ENCODE measurements around the gene GPD1. TPM values are rescaled to one million over a fixed set of nuclear protein-coding genes. Genes with fewer than 3 reads are reported as not detected.
A peak's percentile ranks its signal among the peaks of the same experiment; 100 is the strongest.

Gene GPD1
- total RNA-seq, 2 experiments from 2014 or later = 0.36 to 0.47 TPM

DNA sequence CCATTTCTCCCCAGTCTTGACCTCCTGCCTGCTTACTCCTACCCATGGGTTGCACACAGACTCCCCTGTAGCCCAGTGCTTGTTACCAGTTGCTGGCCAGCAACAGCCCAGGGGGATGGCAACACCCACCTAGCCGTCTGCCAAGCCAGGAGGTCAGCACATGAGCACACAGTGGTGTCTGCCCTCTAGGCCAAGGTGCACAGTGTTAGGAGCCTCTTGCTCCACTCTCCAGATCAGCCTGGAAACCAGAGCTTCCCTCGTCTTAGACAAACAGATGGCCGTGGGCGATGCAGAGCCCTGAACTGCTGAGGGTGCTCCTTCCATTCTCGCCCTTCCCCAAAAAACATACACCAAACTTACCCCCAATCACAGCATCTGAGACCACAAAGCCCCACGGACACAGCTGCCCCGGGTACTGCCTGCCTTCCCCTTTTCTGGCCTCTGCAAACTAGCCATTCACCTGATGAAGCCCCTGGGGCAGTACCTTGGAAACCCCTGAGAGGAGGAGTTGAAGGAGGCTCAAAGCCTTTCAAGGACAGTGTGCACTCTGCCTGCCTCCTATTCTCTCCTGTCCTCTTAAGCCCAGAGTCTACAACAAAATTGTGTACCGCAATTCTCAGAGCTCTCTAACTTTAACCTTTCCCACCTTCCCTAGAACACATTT is 1.0 kb upstream of the GPD1 start:
- H3K27ac Mint-ChIP-seq = no peak overlapping the region
- no peak for DNase-seq
- CTCF ChIA-PET = interaction anchor here (1.3 to 4.0 kb wide), 4 partner anchors 8 to 212 kb away, joined by 3 to 24 read pairs (median 8); partner anchors contain the start of gene COX14
- peaks cover 6% of the 10 kb centered on the region for H3K36me3 Mint-ChIP-seq (ENCODE audit: low read depth)
- peaks cover 2% of the 10 kb centered on the region for H3K4me1 Mint-ChIP-seq (ENCODE audit: low read depth)
- H3K9me3 Mint-ChIP-seq = no peaks in the 10 kb centered on the region
- H3K27me3 Mint-ChIP-seq (ENCODE audit: low read depth) = no peaks in the 10 kb centered on the region
- no peak overlapping the region for H3K4me3 Mint-ChIP-seq
- intact Hi-C loops (cut with micrococcal nuclease) = no loop called here

DNA sequence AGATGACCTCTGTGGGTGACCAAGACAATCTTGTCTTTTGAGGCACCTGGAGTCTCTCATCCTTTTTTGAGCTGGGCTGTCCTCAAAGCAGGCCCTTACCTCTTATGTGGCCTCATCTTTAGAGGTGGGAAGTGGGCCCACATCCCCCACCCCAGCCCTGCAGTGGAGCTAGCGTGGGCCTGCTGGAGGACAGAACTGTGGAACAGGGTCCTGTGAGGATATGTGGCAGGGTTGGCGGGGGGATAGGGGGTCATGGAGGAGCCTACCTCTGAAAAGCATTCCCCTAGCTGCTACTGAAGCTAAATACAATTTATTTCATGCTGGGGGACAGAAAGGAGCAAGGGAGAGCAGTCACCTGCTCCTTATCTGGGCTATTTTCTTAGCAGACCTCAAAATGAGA is 457 bp upstream of the GPD1 start:
- no peak overlapping the region for H3K4me3 Mint-ChIP-seq
- no peak overlapping the region for H3K27ac Mint-ChIP-seq
- no peak for DNase-seq
- no peaks in the 10 kb centered on the region for H3K9me3 Mint-ChIP-seq
- H3K4me1 Mint-ChIP-seq (ENCODE audit: low read depth) = peaks cover 2% of the 10 kb centered on the region
- H3K36me3 Mint-ChIP-seq (ENCODE audit: low read depth) = peaks cover 3% of the 10 kb centered on the region
- no peaks in the 10 kb centered on the region for H3K27me3 Mint-ChIP-seq (ENCODE audit: low read depth)
- intact Hi-C loops (cut with micrococcal nuclease) = no loop called here
- CTCF ChIA-PET = interaction anchor here (0.8 to 4.0 kb wide), 6 partner anchors 8 to 211 kb away, joined by 3 to 24 read pairs (median 6); partner anchors contain the start of gene COX14

DNA sequence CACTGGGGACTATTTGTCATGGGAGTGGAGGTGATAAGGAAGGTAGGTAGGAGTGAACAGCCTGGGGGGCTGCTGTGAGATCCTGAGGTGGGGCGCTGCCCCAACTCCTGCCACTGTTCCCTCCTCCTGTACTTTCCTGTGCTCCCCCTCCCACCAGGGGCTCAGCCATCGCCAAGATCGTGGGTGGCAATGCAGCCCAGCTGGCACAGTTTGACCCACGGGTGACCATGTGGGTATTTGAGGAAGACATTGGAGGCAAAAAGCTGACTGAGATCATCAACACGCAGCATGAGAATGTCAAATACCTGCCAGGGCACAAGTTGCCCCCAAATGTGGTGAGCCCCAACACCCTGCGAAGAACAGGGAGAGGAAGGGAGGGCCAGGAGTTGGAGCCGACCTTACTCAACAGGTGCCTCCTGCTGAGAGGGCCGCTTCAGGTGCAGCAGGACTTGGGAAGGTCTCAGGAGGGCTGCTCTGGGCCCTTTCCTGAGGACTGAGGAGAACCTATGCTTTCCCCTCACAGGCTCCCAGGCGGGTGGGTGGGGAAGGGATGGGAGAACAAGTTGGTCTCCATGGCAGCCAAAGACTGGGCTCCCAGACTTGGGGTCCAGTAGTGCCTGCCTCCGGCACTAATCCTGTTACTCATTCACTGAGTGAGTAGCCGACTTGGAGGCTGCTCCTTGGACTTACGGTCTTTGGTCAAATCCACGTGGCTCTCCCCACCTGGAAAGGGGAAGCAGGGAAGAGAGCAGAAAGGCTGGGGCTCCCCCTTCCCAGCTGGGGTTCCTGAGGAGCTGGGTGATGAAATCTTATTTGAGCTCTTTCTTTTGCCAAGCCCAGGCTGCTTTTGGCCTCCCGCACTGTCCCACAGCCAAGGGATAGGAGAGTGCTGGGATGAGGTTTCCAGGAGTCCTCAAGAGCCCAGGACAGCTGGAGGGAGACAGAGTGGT is 884 bp downstream of the GPD1 start:
- Mint-ChIP-seq H3K27me3 (ENCODE audit: low read depth) (no peaks in the 10 kb centered on the region), H3K9me3 (no peaks in the 10 kb centered on the region), H3K36me3 (ENCODE audit: low read depth) (no peaks in the 10 kb centered on the region), H3K4me3 (no peak overlapping the region), H3K4me1 (ENCODE audit: low read depth) (peaks cover 2% of the 10 kb centered on the region), H3K27ac (no peak overlapping the region)
- intact Hi-C loops (cut with micrococcal nuclease) = no loop called here
- no peak for DNase-seq
- CTCF ChIA-PET = interaction anchor here (0.8 to 2.1 kb wide), 5 partner anchors 16 to 210 kb away, joined by 3 to 8 read pairs (median 5); no protein-coding TSS in a partner anchor

DNA sequence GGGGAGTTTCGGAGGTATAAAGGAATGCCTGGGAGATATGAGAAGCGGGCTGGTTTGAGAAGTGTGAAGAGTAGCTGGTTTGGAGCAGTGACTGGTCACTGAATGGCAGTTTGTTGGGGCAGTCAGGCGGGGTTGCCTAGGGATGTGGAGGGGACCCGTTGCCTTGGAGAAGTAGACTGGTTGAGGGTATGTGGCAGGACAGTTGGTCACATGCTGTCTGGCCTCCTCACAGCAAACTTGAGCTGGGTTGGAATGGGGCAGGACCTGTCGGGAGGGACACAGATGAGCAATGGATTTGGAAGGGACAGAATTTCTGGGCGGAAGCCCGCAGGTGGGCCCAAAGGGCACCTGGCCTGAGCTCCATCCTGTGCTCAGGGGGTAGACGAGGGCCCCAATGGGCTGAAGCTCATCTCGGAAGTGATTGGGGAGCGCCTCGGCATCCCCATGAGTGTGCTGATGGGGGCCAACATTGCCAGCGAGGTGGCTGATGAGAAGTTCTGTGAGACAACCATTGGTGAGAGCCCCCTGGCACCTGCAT is 2.2 kb downstream of the GPD1 start:
- CTCF ChIA-PET = no interaction called here
- H3K4me3 Mint-ChIP-seq = no peak overlapping the region
- H3K9me3 Mint-ChIP-seq = no peaks in the 10 kb centered on the region
- DNase-seq = no peak
- no peak overlapping the region for H3K27ac Mint-ChIP-seq
- intact Hi-C loops (cut with micrococcal nuclease) = no loop called here
- H3K4me1 Mint-ChIP-seq (ENCODE audit: low read depth) = peaks cover 9% of the 10 kb centered on the region
- H3K36me3 Mint-ChIP-seq (ENCODE audit: low read depth) = no peaks in the 10 kb centered on the region
- no peaks in the 10 kb centered on the region for H3K27me3 Mint-ChIP-seq (ENCODE audit: low read depth)

DNA sequence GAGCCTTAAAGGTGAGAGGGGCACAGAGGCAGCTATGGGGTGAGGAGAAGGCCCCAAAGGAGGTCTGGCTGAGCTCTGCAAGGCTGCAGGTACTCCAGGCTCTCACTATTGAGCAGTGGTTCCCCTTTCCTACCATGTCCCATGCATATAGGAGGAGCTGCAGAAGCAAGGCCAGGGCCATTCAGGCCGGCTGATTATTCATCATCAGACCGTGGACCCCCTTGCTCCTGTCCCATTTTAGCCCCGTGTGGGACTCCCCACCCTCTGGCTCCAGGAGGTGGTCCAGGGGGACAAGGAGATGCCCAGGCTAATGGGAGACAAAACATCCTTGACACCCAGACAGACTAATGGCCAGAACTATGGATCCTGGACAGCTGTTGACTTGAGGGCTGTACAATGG is 3.1 kb downstream of the GPD1 start:
- intact Hi-C loops (cut with micrococcal nuclease) = no loop called here
- no peak overlapping the region for H3K27ac Mint-ChIP-seq

DNA sequence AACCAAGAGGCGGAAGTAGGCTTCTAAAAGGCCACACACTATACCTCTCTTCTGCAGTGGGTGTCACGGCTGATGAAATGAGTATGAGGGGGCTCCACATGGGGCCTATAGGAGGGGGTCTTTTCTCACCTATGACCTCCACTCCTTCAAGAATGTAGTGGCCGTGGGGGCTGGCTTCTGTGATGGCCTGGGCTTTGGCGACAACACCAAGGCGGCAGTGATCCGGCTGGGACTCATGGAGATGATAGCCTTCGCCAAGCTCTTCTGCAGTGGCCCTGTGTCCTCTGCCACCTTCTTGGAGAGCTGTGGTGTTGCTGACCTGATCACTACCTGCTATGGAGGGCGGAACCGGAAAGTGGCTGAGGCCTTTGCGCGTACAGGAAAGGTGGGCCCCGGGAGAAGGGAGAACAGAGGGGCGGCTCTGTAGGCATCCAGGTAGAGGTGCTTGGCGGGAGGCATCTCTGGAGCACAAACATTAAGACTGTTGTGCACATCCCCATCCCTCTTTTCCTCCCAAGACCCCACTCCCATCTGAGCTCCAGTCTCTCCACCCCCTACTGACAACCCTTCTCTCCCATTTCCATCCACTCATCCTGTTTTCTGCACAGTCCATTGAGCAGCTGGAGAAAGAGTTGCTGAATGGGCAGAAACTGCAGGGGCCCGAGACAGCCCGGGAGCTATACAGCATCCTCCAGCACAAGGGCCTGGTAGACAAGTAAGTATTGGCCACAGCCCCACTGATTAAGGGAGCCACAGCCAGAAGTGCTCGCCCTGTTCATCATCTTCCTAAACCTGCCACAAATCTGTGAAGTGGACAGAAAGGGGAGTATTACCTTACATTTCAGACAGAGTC is 3.8 kb downstream of the GPD1 start:
- H3K4me3 Mint-ChIP-seq = no peak overlapping the region
- CTCF ChIA-PET = interaction anchor here (0.6 to 2.6 kb wide), 6 partner anchors 19 to 291 kb away, joined by 3 to 21 read pairs (median 3); partner anchors contain the start of gene SMARCD1
- intact Hi-C loops (cut with micrococcal nuclease) = no loop called here
- H3K9me3 Mint-ChIP-seq = no peaks in the 10 kb centered on the region
- H3K27me3 Mint-ChIP-seq (ENCODE audit: low read depth) = no peaks in the 10 kb centered on the region
- H3K4me1 Mint-ChIP-seq (ENCODE audit: low read depth) = peaks cover 13% of the 10 kb centered on the region
- no peak overlapping the region for H3K27ac Mint-ChIP-seq
- H3K36me3 Mint-ChIP-seq (ENCODE audit: low read depth) = no peaks in the 10 kb centered on the region
- no peak for DNase-seq

More for the DNA sequence above, 3.1 kb downstream of the GPD1 start:
- H3K4me3 Mint-ChIP-seq = no peak overlapping the region
- no peak for DNase-seq
- CTCF ChIA-PET = interaction anchor here (1.2 to 2.6 kb wide), 2 partner anchors 18 to 22 kb away, joined by 3 to 21 read pairs; partner anchors contain the start of gene SMARCD1
- H3K4me1 Mint-ChIP-seq (ENCODE audit: low read depth) = peaks cover 13% of the 10 kb centered on the region
- H3K36me3 Mint-ChIP-seq (ENCODE audit: low read depth) = no peaks in the 10 kb centered on the region
- no peaks in the 10 kb centered on the region for H3K9me3 Mint-ChIP-seq
- no peaks in the 10 kb centered on the region for H3K27me3 Mint-ChIP-seq (ENCODE audit: low read depth)

DNA sequence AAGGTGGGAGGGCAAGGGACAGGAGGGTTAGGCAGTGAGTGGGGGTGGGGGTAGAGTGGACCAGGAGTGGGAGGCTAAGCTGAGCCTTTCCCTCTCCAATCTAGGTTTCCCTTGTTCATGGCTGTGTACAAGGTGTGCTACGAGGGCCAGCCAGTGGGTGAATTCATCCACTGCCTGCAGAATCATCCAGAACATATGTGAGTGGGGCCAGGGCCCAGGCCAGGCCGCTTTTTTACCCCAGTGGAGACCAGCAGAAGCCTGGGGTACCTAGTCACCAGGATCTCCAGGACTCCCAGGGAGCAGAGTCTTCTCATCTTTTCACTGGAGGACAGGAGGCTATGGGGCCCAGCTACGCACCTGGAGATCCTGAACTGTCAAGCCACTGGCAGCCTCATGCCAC is 5.5 kb downstream of the GPD1 start:
- intact Hi-C loops (cut with micrococcal nuclease) = no loop called here
- H3K9me3 Mint-ChIP-seq = no peaks in the 10 kb centered on the region
- H3K36me3 Mint-ChIP-seq (ENCODE audit: low read depth) = no peaks in the 10 kb centered on the region
- peaks cover 18% of the 10 kb centered on the region for H3K4me1 Mint-ChIP-seq (ENCODE audit: low read depth)
- CTCF ChIA-PET = interaction anchor here (0.6 to 4.6 kb wide), 10 partner anchors 8 to 80 kb away, joined by 3 to 60 read pairs (median 20); partner anchors contain the start of genes CERS5, GPD1 and SMARCD1
- H3K27me3 Mint-ChIP-seq (ENCODE audit: low read depth) = no peaks in the 10 kb centered on the region
- H3K4me3 Mint-ChIP-seq = no peak overlapping the region
- DNase-seq = no peak
- no peak overlapping the region for H3K27ac Mint-ChIP-seq

DNA sequence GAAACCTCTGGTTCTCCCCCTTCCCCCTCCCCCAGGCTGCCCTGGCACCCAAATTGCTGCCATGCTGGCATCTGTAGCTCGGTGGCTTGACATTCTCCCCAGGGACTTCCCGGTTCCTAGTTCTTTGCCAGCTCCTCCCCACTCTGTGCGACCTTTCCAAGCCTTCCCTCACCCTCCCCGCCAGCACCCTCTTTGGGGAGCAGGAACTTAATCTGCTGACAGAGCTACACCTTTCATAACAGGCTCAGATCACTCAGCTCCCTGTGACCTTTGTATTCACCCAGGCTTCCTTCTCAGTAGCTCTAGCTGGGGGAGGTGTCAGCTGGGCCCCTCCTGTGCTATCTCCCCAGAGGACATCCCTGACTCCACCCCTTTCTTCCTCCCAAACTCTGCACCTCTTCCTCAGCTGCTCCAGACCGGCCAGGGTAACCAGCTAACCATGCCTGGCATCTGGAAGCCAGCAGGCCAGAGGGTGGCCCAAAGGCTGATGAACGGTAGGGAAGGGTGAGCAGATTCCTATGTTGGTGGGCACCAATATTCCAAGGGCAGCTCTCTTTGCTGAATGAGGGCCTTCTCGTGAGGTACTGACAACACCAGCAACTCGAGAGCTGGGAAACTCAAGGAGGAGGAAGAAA is 6.4 kb downstream of the GPD1 start:
- peak overlapping the region; percentile 41 for H3K27ac Mint-ChIP-seq
- peaks cover 21% of the 10 kb centered on the region for H3K4me1 Mint-ChIP-seq (ENCODE audit: low read depth)
- no peaks in the 10 kb centered on the region for H3K9me3 Mint-ChIP-seq
- peaks cover 2% of the 10 kb centered on the region for H3K36me3 Mint-ChIP-seq (ENCODE audit: low read depth)
- CTCF ChIA-PET = interaction anchor here (0.8 to 4.6 kb wide), 29 partner anchors 8 to 179 kb away, joined by 3 to 60 read pairs (median 9); partner anchors contain the start of genes CERS5, GPD1, RACGAP1 and SMARCD1
- intact Hi-C loops (cut with micrococcal nuclease) = loop anchor here (2.0 kb wide), 1 partner anchor 111 kb away; no protein-coding TSS in a partner anchor
- no peaks in the 10 kb centered on the region for H3K27me3 Mint-ChIP-seq (ENCODE audit: low read depth)
- H3K4me3 Mint-ChIP-seq = no peak overlapping the region
- peak; percentile 20 for DNase-seq

DNA sequence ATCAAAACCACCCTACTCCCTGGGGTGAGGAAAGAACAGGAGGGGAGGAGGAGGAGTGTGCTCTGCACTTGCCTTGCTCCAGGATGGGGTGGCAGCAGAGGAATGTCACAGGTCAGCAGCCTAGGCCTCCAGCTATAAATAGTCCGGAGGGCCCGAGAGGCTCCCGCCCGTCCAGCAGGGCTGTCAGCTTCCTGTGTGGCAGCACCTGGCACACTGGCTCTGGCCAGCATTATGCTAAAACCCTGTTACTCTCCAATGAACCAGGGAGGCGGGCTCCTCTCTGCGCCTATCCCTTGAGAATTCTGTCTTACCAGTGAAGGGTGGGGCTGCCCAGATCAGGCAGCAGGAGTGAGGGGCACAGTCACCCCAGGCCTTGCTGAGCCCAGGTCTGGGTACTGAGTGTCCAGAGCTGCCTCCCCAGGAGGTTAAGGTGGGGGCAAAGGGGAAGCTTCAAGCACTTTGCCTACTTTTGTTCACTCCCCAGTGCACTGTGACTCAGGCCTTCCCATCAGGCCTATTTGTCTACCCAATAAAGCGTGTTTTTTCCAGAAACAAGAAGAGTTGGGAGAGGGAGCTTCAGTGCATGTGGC is 7.0 kb downstream of the GPD1 start:
- Mint-ChIP-seq H3K27me3 (ENCODE audit: low read depth) (no peaks in the 10 kb centered on the region), H3K36me3 (ENCODE audit: low read depth) (peaks cover 6% of the 10 kb centered on the region), H3K4me3 (peak overlapping the region; percentile 89), H3K4me1 (ENCODE audit: low read depth) (peaks cover 26% of the 10 kb centered on the region), H3K9me3 (no peaks in the 10 kb centered on the region), H3K27ac (no peak overlapping the region)
- peak; percentile 12 for DNase-seq
- CTCF ChIA-PET = interaction anchor here (0.5 to 4.6 kb wide), 42 partner anchors 9 to 662 kb away, joined by 3 to 60 read pairs (median 7); partner anchors contain the start of genes CERS5, FAM186A, GPD1 and RACGAP1
- intact Hi-C loops (cut with micrococcal nuclease) = loop anchor here (1.0 to 2.0 kb wide), 4 partner anchors 26 to 110 kb away; partner anchors contain the start of genes RACGAP1 and SMARCD1

DNA sequence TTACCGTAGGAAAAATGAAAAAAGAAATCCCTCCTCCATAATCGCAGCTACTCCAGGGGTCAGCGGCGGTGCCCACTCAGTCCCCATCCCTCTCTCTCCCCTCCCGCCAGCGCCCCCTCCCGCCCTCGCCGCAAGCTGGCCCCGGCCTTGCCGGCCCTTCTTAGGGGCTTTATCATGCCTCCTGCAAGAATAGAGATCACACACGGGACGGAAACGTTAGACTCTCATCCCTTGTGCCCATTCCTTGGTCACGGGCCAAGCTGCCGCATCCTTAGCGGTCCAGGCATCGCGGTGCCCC is 7.5 kb downstream of the GPD1 start:
- Mint-ChIP-seq H3K4me3 (peak overlapping the region; percentile 89), H3K27ac (peak overlapping the region; percentile 77), H3K4me1 (ENCODE audit: low read depth) (peaks cover 30% of the 10 kb centered on the region), H3K9me3 (no peaks in the 10 kb centered on the region), H3K27me3 (ENCODE audit: low read depth) (no peaks in the 10 kb centered on the region), H3K36me3 (ENCODE audit: low read depth) (peaks cover 7% of the 10 kb centered on the region)
- intact Hi-C loops (cut with micrococcal nuclease) = loop anchor here (1.0 to 2.0 kb wide), 4 partner anchors 26 to 109 kb away; partner anchors contain the start of genes RACGAP1 and SMARCD1
- DNase-seq = no peak
- CTCF ChIA-PET = interaction anchor here (0.5 to 4.6 kb wide), 42 partner anchors 8 to 663 kb away, joined by 3 to 60 read pairs (median 7); partner anchors contain the start of genes CERS5, FAM186A, GPD1 and RACGAP1

Data from activated naive CD4-positive, alpha-beta T cell treated with anti-CD3 and anti-CD28 coated beads for 36 hours (primary cell).